DMS 273 (cell line): ENCODE measurements around the gene ZNF217.
A peak's percentile ranks its signal among the peaks of the same experiment; 100 is the strongest.
"Not testable (repeated sequence)": the region's sequence is repeated elsewhere in the genome, so short reads cannot be mapped to it uniquely, and the experiment has no call there.

ENCODE experiments used
- DNase-seq: peaks from one replicate; lab custom pipeline; 2025; ENCODE audit not compliant: unreplicated experiment; lab: John Stamatoyannopoulos, UW

Gene ZNF217

GRCh38 chr20:53622247-53623133 lies 28.9 kb upstream of the ZNF217 start:
- peak; percentile 45 for DNase-seq

- peak; percentile 81 for DNase-seq
These were observed 28.0 kb upstream of the ZNF217 start for GRCh38 chr20:53621482-53622246.

DNA sequence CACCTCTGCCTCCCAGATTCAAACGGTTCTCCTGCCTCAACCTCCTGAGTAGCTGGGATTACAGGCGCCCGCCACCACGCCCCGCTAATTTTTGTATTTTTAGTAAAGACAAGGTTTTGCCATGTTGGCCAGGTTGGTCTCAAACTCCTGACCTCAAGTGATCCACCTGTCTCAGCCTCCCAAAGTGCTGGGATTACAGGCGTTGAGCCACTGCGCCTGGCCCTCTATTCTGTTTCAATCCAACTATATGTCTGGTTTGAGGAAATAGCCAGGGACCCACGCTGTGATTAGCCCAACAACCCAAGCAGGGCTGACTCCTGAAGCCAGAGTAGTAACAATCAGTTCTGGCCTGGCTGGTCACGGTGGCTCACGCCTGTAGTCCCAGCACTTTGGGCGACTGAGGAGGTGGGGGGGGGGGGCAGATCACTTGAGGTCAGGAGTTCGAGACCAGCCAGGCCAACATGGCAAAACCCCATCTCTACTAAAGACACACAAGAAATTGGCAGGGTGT lies 24.9 kb upstream of the ZNF217 start:
- DNase-seq = not testable (repeated sequence)

DNA sequence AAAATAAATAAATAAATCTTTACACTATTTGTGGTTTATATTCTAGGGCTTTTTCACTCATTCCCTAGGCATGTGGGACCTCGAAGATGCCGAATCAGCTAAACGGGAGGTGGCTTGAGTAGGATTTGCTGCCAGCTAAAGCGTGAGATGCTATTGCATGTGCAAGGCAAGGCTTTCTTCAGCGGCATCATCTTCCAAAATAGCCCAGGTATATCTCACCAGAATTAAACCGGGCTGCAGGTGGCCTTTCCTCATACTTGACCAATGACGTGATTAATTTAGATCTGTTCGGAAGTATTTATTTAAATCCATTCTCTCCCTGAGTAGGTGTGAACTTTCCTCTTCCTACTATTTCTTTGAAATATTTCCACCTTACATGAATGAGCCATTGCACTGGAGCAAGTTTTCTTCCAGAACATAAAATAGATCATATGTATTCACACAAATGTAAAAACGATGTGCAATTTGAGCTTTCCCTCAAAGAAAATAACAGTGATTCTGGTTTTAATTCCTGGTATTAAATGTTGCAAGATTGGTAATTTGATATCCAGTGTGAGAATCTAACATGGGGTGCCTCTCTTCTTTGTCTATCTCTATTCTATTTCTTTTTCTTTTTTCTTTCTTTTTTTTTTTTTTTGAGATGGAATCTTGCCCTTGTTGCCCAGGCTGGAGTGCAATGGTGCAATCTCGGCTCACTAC lies 24.3 kb upstream of the ZNF217 start:
- DNase-seq = no peak

DNA sequence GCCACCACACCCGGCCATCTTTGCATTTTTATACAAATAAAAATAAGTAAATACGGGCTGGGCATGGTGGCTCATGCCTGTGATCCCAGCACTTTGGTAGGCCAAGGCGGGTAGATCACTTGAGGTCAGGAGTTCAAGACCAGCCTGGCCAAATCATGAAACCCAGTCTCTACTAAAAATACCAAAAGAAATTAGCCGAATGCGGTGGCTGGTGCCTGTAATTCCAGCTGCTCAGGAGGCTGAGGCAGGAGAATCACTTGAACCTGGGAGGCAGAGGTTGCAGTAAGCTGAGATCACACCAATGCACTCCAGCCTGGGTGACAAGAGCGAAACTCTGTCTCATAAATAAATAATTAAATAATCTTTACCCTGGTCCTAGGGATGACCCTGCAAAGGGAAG lies 22.9 kb upstream of the ZNF217 start:
- DNase-seq = not testable (repeated sequence)

- DNase-seq = no peak
These were observed 20.1 kb upstream of the ZNF217 start for GRCh38 chr20:53613748-53614147.

- DNase-seq = not testable (repeated sequence)
These were observed 18.6 kb upstream of the ZNF217 start for GRCh38 chr20:53612289-53612688.

- peak; percentile 67 for DNase-seq
These were observed 17.8 kb upstream of the ZNF217 start for GRCh38 chr20:53611449-53611894.

- peak; percentile 74 for DNase-seq
These were observed 16.1 kb upstream of the ZNF217 start for GRCh38 chr20:53609491-53610445.

GRCh38 chr20:53608456-53609452 lies 15.1 kb upstream of the ZNF217 start:
- no peak for DNase-seq

DNA sequence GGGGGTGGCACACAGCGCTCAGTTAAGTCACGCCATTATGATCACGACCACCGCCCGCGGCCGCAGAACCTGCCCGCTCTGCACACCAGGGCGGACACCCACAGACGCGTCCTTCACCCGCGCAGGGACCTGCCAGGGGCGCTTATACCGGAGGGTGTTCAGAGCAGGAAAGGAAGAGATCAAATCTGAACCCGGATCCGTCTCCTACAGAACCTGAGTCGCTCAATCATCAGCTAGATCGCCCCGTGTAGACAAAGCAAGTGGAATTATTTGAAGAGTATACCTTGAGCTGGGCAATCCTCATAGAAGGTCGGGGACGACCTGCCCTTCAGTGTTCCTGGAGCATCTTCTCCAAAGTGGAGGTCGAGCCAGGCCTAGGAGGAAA lies 14.4 kb upstream of the ZNF217 start:
- no peak for DNase-seq

DNA sequence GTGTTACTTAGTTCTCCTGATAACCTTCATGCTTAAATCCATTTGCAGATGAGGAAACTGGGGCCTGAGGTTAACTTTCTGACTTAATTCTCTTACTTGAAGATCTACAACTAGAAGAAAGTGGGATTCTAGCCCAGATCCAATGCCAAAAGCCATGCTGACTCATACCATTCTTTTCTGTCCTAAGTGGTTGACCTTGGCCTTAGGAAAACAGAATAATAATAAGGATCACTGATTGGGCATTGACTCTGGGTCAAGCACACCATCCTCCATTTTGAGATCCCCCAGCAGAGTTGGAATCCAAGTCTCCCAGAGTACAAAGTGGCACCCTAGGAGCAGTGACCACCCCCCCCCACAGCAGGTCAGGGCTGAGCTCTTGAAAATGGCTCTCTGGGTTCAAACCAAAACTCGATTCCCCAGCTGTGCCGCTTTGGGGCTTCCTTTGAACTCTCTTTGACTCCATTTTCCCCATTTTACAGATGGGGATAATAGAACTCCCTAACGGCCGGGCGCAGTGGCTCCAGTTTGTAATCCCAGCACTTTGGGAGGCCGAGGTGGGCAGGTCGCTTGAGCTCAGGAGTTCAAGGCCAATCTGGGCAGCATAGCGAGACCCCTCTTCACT lies 12.8 kb upstream of the ZNF217 start:
- no peak for DNase-seq

DNA sequence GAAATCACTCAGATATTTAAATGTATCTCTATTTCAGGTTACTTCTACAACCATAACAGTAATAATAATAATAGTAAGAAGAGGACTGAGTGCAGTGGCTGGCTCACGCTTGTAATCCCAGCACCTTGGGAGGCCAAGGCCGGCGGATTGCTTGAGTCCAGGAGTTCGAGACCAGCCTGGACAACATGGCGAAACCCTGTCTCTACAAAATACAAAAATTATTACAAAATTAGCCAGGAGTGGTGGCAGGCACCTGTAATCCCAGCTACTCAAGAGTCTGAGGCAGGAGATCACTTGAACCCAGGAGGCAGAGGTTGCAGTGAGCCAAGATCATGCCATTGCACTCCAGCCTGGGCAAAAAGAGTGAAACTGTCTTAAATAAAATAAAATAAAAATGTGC lies 11.8 kb upstream of the ZNF217 start:
- not testable (repeated sequence) for DNase-seq

- not testable (repeated sequence) for DNase-seq
These were observed 11.2 kb upstream of the ZNF217 start for GRCh38 chr20:53604846-53605245.

- no peak for DNase-seq
These were observed 9.0 kb upstream of the ZNF217 start for GRCh38 chr20:53602661-53603060.

DNA sequence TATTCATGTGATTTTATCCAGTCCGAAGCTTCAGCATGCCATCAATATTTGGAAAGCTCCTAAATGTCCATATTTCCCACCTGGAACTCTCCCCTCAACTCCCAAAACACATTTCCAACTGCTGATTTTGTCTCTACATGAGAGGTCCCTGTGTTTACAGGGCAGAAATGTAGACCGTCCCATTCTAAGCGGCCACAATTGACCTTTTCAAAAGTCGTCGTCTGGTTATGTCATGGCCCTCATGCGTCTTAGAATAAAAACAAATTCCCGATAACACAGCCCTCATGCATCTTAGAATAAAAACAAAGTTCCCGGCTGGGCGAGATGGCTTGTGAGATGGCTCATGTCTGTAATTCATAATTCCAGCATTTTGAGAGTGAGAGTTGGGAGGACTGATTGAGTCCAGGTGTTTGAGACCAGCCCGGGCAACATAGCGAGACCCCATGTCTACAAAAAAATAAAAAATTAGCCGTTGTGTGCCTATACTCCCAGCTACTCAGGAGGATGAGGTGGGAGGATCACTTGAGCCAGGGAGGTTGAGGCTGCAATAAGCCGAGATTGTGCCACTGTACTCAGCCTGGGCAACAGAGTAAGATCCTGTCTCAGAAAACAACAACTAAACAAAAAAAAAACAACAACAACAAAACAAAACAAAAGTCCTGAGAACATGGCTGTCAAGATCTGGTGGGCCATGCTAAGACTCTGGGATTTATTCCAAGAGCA lies 6.4 kb upstream of the ZNF217 start:
- DNase-seq = no peak

GRCh38 chr20:53599378-53599777 lies 5.7 kb upstream of the ZNF217 start:
- peak; percentile 65 for DNase-seq

DNA sequence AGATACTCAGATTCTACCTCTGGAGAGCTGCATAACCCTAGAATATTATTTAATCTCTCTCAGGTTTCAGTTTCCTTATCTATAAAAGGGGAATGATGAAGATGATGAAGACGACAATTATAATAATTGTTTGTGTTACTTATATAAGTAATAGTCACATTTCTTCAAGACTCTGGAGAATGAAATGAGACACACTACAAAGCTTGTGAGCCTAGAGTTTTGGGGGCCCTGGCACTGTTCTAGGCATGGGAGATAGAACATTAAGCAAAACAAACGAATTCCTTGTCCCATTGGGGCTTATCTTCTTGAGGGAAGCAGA lies 5.4 kb upstream of the ZNF217 start:
- DNase-seq = no peak
